Activated CD4-positive, alpha-beta T cell treated with anti-CD3 and anti-CD28 coated beads for 36 hours (primary cell): ENCODE results near the gene ATL2. TPM values are rescaled to one million over a fixed set of nuclear protein-coding genes. Genes with fewer than 3 reads are reported as not detected.

ENCODE experiments used
- ATAC-seq: fragments of 200-7000 bp; cut with Tn5 transposase; one replicate; pipeline ENCODE4 v1.10.0; 2021; ENCODE audit warnings: mild to moderate bottlenecking, moderate library complexity
- CTCF ChIA-PET: fragments of 350-600 bp; sonication (Branson Sonifier 250); formaldehyde crosslinking; loops from one replicate; lab custom pipeline; 2021; ENCODE audit warnings: antibody characterized with exemption; lab: Charles Lee
- POLR2A ChIA-PET: fragments of 350-600 bp; sonication (Branson Sonifier 250); formaldehyde crosslinking; loops from one replicate; lab custom pipeline; 2021; ENCODE audit warnings: antibody characterized with exemption, inconsistent platforms; lab: Charles Lee
- DNase-seq: peaks from one replicate; pipeline ENCODE4 v3.0.0-alpha.2; 2020
- H3K27ac Mint-ChIP-seq: one replicate; pipeline ENCODE4 v1.8.0; 2021; ENCODE audit warnings: mixed read lengths
- H3K27me3 Mint-ChIP-seq: one replicate; pipeline ENCODE4 v1.8.0; 2021; ENCODE audit warnings: mixed read lengths
- H3K36me3 Mint-ChIP-seq: one replicate; pipeline ENCODE4 v1.8.0; 2021; ENCODE audit warnings: low read depth, mixed read lengths
- H3K4me1 Mint-ChIP-seq: one replicate; pipeline ENCODE4 v1.8.0; 2021; ENCODE audit warnings: mixed read lengths
- H3K4me3 Mint-ChIP-seq: one replicate; pipeline ENCODE4 v1.8.0; 2021; ENCODE audit warnings: mild to moderate bottlenecking, moderate library complexity, mixed read lengths
- H3K9me3 Mint-ChIP-seq: one replicate; pipeline ENCODE4 v1.8.0; 2021; ENCODE audit warnings: low read depth, mixed read lengths
- intact Hi-C, 2 experiments: fragments of 100-400 bp; cut with DNase I in 1 of 2; cut with micrococcal nuclease in 1 of 2; formaldehyde crosslinking; loops; one replicate each; pipeline versions ENCODE4 v1.14.2 to v1.15.1; 2022 to 2024; cut with DNase I, micrococcal nuclease
- total RNA-seq, 2 experiments: library from RNA; stranded (reverse); gene quantifications; one replicate each; pipeline ENCODE4 v1.2.3, GENCODE V29; 2021

The ATL2 gene
- total RNA-seq, 2 experiments from 2014 or later = 29.9 to 50.3 TPM

DNA sequence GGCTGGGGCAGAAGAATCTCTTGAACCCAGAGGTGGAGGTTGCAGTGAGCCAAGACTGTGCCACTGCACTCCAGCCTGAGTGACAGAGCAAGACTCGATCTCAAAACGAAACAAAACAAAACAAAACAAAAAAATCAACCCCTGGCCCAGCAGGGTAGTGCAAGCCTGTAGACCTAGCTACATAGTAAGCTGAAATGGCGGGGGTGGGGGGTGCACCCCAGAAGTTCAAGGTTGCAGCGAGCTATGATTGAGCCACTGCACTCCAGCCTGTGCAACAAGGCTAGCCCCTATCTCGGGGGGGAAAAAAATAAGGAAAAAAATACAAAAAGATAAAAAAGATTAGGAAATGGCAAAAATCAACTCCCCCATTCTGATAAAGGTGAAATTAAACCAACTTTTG lies 6.4 kb downstream of the ATL2 start:
- CTCF ChIA-PET = interaction anchor here (0.6 kb wide), 1 partner anchor 250 kb away, joined by 3 read pairs; no protein-coding TSS in a partner anchor

DNA sequence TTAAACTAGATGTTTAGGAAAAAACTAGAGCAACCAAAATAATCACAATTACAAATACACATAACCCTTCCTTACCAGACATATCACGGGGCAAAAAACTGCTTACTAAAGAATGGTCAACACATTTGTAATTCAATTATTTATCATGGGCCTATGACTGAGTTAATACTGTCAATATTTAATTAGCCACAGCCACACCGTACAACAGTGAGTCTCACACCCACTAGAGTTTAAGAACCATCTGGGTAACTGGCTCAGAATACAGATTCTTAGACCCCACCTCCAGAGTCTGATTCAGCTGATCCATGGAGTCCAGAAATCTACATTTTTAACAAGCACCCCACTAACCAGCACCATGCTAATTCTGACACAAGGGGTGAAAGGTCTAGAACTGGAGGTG lies 14.8 kb downstream of the ATL2 start:
- ChIA-PET CTCF (interaction anchor here (0.9 to 2.8 kb wide), 6 partner anchors 11 to 146 kb away, joined by 3 to 7 read pairs (median 4); partner anchors contain the start of gene ATL2), POLR2A (no interaction called here)
- Mint-ChIP-seq H3K36me3 (peaks cover 9% of the 10 kb centered on the region), H3K4me3 (no peak overlapping the region), H3K27me3 (no peaks in the 10 kb centered on the region), H3K4me1 (peaks cover 45% of the 10 kb centered on the region), H3K9me3 (no peaks in the 10 kb centered on the region), H3K27ac (no peak overlapping the region)
- ATAC-seq = no peak
- intact Hi-C loops = no loop called here
- DNase-seq = no peak

More for the DNA sequence above, 6.4 kb downstream of the ATL2 start:
- H3K27ac Mint-ChIP-seq = no peak overlapping the region
- ATAC-seq (peak; percentile 26), DNase-seq (no peak)
- peaks cover 12% of the 10 kb centered on the region for H3K36me3 Mint-ChIP-seq
- intact Hi-C loops = no loop called here
- H3K9me3 Mint-ChIP-seq = no peaks in the 10 kb centered on the region
- H3K4me1 Mint-ChIP-seq = peaks cover 59% of the 10 kb centered on the region
- POLR2A ChIA-PET = no interaction called here
- H3K4me3 Mint-ChIP-seq = no peak overlapping the region
- no peaks in the 10 kb centered on the region for H3K27me3 Mint-ChIP-seq

DNA sequence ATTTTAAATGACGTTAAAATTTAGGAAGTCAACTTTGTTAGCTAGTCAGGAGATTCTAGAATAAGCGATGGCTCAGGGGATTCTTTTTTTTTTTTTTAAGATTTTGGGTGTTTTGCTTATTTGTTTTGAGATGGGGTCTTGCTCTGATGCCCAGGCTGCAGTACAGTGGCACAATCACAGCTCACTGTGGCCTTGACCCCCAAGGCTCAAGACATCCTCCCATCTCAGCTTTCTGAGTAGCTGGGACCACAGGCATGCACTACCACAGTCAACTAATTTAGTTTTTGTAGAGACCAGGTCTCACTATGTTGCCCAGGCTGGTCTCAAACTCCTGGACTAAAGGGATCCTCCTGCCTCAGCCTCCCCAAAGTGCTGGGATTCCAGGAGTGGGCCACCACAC lies 16.9 kb downstream of the ATL2 start:
- Mint-ChIP-seq H3K4me3 (no peak overlapping the region), H3K27me3 (no peaks in the 10 kb centered on the region), H3K4me1 (peaks cover 27% of the 10 kb centered on the region), H3K27ac (no peak overlapping the region), H3K36me3 (peaks cover 7% of the 10 kb centered on the region), H3K9me3 (no peaks in the 10 kb centered on the region)
- ChIA-PET POLR2A (interaction anchor here (0.6 kb wide), 1 partner anchor 183 kb away, joined by 5 read pairs; no protein-coding TSS in a partner anchor), CTCF (interaction anchor here (0.7 to 2.8 kb wide), 2 partner anchors 86 to 148 kb away, joined by 3 to 7 read pairs; no protein-coding TSS in a partner anchor)
- no peak for DNase-seq
- ATAC-seq = no peak
- intact Hi-C loops = no loop called here

DNA sequence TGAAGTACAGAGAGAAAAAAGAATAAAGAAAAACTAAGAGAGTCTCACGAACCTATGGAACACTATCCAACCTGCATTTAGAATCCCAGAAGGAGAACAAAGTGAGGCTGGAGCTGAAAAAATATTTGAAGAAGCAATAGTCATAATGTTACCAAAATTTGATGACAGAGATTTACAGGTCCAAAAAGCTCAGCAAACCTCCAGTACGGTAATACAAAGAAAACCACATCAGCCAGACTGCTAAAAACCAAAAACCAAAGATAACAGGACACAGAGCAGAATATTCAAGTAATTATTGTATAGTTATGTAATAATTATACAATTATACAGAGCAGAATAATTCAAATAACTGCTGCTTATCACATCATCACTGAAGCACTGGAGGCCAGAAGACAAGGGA lies 23.7 kb downstream of the ATL2 start:
- Mint-ChIP-seq H3K36me3 (peaks cover 21% of the 10 kb centered on the region), H3K27ac (no peak overlapping the region), H3K4me3 (no peak overlapping the region), H3K27me3 (no peaks in the 10 kb centered on the region), H3K4me1 (peaks cover 20% of the 10 kb centered on the region), H3K9me3 (no peaks in the 10 kb centered on the region)
- ATAC-seq = peak; percentile 26
- DNase-seq = no peak
- POLR2A ChIA-PET = interaction anchor here (0.6 to 0.7 kb wide), 3 partner anchors 11 to 148 kb away, joined by 3 read pairs; no protein-coding TSS in a partner anchor
- intact Hi-C loops = no loop called here
- CTCF ChIA-PET = interaction anchor here (0.6 to 1.6 kb wide), 3 partner anchors 44 to 155 kb away, joined by 3 to 5 read pairs (median 4); no protein-coding TSS in a partner anchor

DNA sequence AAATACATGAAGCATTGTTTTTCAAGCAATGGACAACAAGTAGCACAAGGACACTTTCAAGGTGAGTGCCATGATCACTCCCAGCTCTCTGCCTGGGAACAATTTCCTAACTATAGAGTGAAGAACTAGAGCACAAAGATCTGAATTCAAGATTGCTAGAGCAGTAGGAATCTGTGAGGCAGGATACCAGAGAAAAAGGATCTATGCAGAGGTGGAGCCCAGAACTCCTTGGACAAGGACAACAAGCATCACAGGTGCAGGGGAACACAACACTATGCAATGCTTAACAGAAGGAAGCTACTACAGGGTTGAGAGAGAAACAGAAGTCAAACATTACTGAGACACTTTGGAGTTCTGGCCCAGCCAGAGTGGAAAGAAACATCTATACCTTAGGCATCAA lies 24.7 kb downstream of the ATL2 start:
- Mint-ChIP-seq H3K27ac (no peak overlapping the region), H3K36me3 (peaks cover 21% of the 10 kb centered on the region), H3K4me1 (peaks cover 20% of the 10 kb centered on the region), H3K27me3 (no peaks in the 10 kb centered on the region), H3K9me3 (no peaks in the 10 kb centered on the region), H3K4me3 (no peak overlapping the region)
- ChIA-PET POLR2A (no interaction called here), CTCF (no interaction called here)
- intact Hi-C loops = no loop called here
- DNase-seq (no peak), ATAC-seq (no peak)

DNA sequence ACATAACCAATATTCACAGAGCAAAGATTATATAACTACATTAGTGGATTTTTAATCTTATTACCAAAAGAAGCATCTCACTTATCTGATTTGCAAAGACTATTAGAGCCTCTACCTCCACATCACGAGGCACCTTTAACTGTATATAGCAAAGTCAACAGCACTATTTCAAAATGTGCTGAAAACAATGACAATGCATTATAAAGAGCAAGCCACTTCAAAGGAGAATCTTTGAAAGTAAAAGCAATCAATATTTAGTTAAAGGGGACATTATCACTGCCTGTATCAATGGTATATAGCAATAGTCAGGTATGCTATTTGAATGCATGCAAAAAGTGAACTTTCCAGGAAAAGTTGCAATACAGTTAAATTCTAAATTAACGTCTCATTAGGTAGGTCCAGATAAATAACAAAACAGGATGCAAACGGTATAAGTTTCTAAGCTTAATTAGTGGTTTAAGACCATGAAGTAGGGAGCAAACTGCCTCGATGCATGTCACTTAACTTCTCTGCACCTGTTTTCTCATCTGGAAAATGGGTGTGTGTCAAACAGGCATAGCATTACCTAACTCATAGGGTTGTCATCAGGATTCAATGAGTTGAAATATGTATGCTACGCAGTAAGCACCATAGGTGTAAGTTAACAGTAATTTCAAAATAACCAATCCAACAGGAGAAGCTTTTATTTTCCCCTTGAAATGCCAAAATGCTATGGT lies 31.6 kb downstream of the ATL2 start:
- POLR2A ChIA-PET = no interaction called here
- Mint-ChIP-seq H3K4me3 (no peak overlapping the region), H3K9me3 (peaks cover 2% of the 10 kb centered on the region), H3K4me1 (peaks cover 5% of the 10 kb centered on the region), H3K27me3 (no peaks in the 10 kb centered on the region), H3K36me3 (peaks cover 34% of the 10 kb centered on the region), H3K27ac (no peak overlapping the region)
- DNase-seq (no peak), ATAC-seq (no peak)
- CTCF ChIA-PET = no interaction called here
- intact Hi-C loops = no loop called here

DNA sequence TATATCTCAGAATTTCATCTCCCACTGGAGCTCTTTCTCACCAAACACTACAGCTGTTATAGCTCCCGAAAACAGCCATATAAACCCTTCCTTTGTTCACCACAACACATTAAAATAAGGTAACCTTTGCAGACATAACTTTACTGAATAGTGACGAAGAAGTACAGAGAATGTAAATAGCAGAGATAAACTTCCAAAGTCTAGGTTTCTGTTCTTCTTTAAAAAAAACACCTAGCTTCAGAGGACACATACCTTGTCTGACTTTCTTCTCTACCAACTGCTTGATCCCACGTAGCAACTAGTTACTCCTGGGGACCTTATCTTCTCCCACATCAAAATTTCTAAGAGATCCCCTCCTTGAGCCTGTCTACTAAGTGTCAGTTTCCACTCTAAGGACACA lies 32.3 kb downstream of the ATL2 start:
- no peak for DNase-seq

DNA sequence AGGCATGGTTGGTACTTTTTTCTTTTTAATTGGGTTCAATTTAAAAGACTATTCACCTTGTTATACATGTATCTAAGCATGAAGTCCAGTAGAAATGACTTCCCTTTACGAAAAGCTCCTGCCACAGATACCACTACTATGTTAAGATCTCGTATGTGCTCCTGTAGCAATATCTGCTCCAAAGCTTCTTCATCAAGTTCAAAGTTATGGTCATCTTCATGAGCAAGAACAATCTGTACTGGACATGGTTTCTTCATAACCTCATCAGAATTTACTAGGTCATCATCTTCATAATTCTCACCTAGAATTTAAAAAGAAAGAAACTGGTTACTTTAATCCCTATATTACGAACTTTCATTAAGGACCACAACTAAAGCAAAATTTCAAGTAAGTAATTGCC lies 33.9 kb downstream of the ATL2 start:
- ATAC-seq (no peak), DNase-seq (no peak)
- CTCF ChIA-PET = interaction anchor here (0.6 to 1.0 kb wide), 2 partner anchors 23 to 193 kb away, joined by 3 to 4 read pairs; no protein-coding TSS in a partner anchor
- peaks cover 5% of the 10 kb centered on the region for H3K4me1 Mint-ChIP-seq
- POLR2A ChIA-PET = interaction anchor here (0.5 to 0.6 kb wide), 2 partner anchors 12 to 179 kb away, joined by 3 to 5 read pairs; no protein-coding TSS in a partner anchor
- no peak overlapping the region for H3K27ac Mint-ChIP-seq
- H3K4me3 Mint-ChIP-seq = no peak overlapping the region
- peaks cover 2% of the 10 kb centered on the region for H3K9me3 Mint-ChIP-seq
- peaks cover 40% of the 10 kb centered on the region for H3K36me3 Mint-ChIP-seq
- no peaks in the 10 kb centered on the region for H3K27me3 Mint-ChIP-seq
- intact Hi-C loops = no loop called here

More for the DNA sequence above, 32.3 kb downstream of the ATL2 start:
- H3K4me1 Mint-ChIP-seq = peaks cover 5% of the 10 kb centered on the region
- H3K36me3 Mint-ChIP-seq = peaks cover 32% of the 10 kb centered on the region
- no peaks in the 10 kb centered on the region for H3K27me3 Mint-ChIP-seq
- intact Hi-C loops = no loop called here
- H3K27ac Mint-ChIP-seq = no peak overlapping the region
- no peak for ATAC-seq
- CTCF ChIA-PET = interaction anchor here (0.9 kb wide), 1 partner anchor 21 kb away, joined by 3 read pairs; no protein-coding TSS in a partner anchor
- no peak overlapping the region for H3K4me3 Mint-ChIP-seq
- H3K9me3 Mint-ChIP-seq = peaks cover 2% of the 10 kb centered on the region
- POLR2A ChIA-PET = no interaction called here

DNA sequence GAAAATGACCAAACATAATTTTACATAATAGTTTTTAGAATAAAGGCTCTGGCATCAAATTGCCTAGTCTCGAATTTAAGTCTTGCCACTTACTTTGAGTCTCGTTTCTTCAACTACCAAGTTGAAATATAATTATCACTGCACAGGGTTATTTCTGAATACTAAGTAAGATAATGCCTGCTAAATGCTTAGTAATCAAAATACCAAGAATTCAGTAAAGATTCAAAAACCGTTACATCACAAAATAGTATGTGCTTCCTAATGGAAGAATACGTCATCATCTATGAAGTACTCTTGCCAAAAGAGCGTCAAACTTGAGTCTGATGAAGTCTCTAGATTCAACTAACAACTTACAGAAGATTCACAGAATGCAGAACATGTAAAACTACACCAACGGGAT lies 40.5 kb downstream of the ATL2 start:
- Mint-ChIP-seq H3K4me3 (no peak overlapping the region), H3K4me1 (peaks cover 5% of the 10 kb centered on the region), H3K9me3 (no peaks in the 10 kb centered on the region), H3K36me3 (peaks cover 46% of the 10 kb centered on the region), H3K27ac (no peak overlapping the region), H3K27me3 (no peaks in the 10 kb centered on the region)
- ATAC-seq (no peak), DNase-seq (no peak)
- CTCF ChIA-PET = no interaction called here
- POLR2A ChIA-PET = no interaction called here
- intact Hi-C loops = no loop called here

DNA sequence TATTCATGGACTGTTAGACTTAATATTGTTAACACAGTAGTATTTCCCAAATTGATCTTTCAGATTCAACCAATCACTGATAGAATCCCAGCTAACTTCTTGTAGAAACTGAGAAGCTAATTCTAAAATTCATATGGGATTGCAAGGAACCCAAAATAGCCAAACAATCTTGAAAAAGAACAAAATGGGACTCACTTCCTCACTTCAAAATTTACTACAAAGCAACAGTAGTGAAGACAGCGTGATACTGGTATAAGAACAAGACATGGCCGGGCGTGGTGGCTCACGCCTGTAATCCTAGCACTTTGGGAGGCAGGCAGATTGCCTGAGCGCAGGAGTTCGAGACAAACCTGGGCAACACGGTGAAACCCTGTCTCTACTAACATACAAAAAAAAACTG lies 46.3 kb downstream of the ATL2 start:
- ChIA-PET POLR2A (interaction anchor here (0.7 kb wide), 1 partner anchor 1099 kb away, joined by 5 read pairs; the partner anchor contains the start of genes CEBPZ and NDUFAF7), CTCF (interaction anchor here (0.9 to 1.6 kb wide), 3 partner anchors 12 to 56 kb away, joined by 3 read pairs; no protein-coding TSS in a partner anchor)
- intact Hi-C loops = no loop called here
- Mint-ChIP-seq H3K27me3 (no peaks in the 10 kb centered on the region), H3K4me3 (no peak overlapping the region), H3K9me3 (peaks cover 5% of the 10 kb centered on the region), H3K27ac (no peak overlapping the region), H3K36me3 (peaks cover 51% of the 10 kb centered on the region), H3K4me1 (peaks cover 26% of the 10 kb centered on the region)
- ATAC-seq (no peak), DNase-seq (no peak)

DNA sequence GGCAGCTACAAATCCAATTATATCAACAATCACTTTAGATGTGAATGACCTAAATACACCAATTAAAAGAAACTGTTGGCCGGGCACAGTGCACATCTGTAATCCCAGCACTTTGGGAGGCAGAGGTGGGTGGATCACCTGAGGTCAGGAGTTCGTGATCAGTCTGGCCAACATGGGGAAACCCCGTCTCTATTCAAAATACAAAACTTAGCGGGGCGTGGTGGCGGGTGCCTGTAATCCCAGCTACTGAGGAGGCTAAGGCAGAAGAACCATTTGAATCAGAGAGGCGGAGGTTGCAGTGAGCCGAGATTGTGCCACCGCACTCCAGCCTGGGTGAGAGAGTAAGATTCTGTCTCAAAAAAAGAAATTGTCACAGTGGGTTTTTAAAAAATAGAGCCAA lies 49.5 kb downstream of the ATL2 start:
- peaks cover 50% of the 10 kb centered on the region for H3K36me3 Mint-ChIP-seq
- DNase-seq = peak; percentile 15
- H3K27ac Mint-ChIP-seq = no peak overlapping the region
- peaks cover 37% of the 10 kb centered on the region for H3K4me1 Mint-ChIP-seq
- H3K9me3 Mint-ChIP-seq = peaks cover 5% of the 10 kb centered on the region
- POLR2A ChIA-PET = no interaction called here
- H3K4me3 Mint-ChIP-seq = no peak overlapping the region
- no peaks in the 10 kb centered on the region for H3K27me3 Mint-ChIP-seq
- CTCF ChIA-PET = interaction anchor here (0.8 to 3.3 kb wide), 2 partner anchors 181 to 242 kb away, joined by 3 to 18 read pairs; no protein-coding TSS in a partner anchor
- intact Hi-C loops = no loop called here
- no peak for ATAC-seq
